K562 (cell line): ENCODE results near the gene EPHA2. TPM values are rescaled to one million over a fixed set of nuclear protein-coding genes. Genes with fewer than 3 reads are reported as not detected.

ENCODE experiments used
- BCOR ChIP-seq: fragments of 450-650 bp; IDR thresholded peaks from 2 replicates; pipeline ENCODE4 v1.6.1; 2016
- EP300 ChIP-seq: IDR thresholded peaks from 2 replicates; pipeline ENCODE4 v1.6.1; 2012; ENCODE audit warnings: low read length, improper control_type of control experiment
- HBP1 ChIP-seq: fragments of 450-650 bp; formaldehyde crosslinking; IDR thresholded peaks from 2 replicates; pipeline ENCODE4 v1.4.0; 2022; ENCODE audit warnings: missing genetic modification characterization
- HDGF ChIP-seq: fragments of 450-650 bp; IDR thresholded peaks from 2 replicates; pipeline ENCODE4 v1.6.1; 2016
- JUN ChIP-seq, 2 experiments: sonication (generic) in 1 of 2; formaldehyde crosslinking in 1 of 2; IDR thresholded peaks; 2 replicates each; pipeline versions ENCODE4 v1.6.1 to v1.8.0; 2012 to 2022; ENCODE audit warnings: borderline replicate concordance in 2 of 2, mild to moderate bottlenecking in 2 of 2, improper control_type of control experiment in 1 of 2, low read depth in 1 of 2, low read length in 1 of 2, missing genetic modification reagents in 1 of 2
- MCM5 ChIP-seq: fragments of 450-650 bp; IDR thresholded peaks from 2 replicates; pipeline ENCODE4 v1.6.1; 2016; ENCODE audit warnings: low read depth
- MTA3 ChIP-seq: fragments of 450-650 bp; formaldehyde crosslinking; IDR thresholded peaks from 2 replicates; pipeline ENCODE4 v1.6.1; 2017; ENCODE audit warnings: mild to moderate bottlenecking, borderline replicate concordance
- POLR2AphosphoS5 ChIP-seq: IDR thresholded peaks from 2 replicates; pipeline ENCODE4 v1.6.1; 2011; ENCODE audit warnings: mild to moderate bottlenecking, low read depth, low read length, moderate library complexity; ENCODE audit not compliant: control insufficient read depth, insufficient read depth
- POLR3G ChIP-seq: IDR thresholded peaks from 2 replicates; pipeline ENCODE4 v1.6.1; 2011; ENCODE audit not compliant: insufficient read length, insufficient replicate concordance; ENCODE audit errors: extremely low read depth
- PURB ChIP-seq: sonication (generic); formaldehyde crosslinking; IDR thresholded peaks from 2 replicates; pipeline ENCODE4 v1.9.0; 2021; ENCODE audit warnings: low read depth, mild to moderate bottlenecking, missing genetic modification reagents
- SIX5 ChIP-seq, 2 experiments: IDR thresholded peaks; 2 replicates each; pipeline ENCODE4 v1.6.1; 2011; ENCODE audit warnings: low read length in 2 of 2, borderline replicate concordance in 1 of 2, low read depth in 1 of 2, mild to moderate bottlenecking in 1 of 2, moderate library complexity in 1 of 2; ENCODE audit not compliant: insufficient read depth in 1 of 2
- TRIM24 ChIP-seq, 2 experiments: fragments of 450-650 bp; IDR thresholded peaks; 2 replicates each; pipeline ENCODE4 v1.6.1; 2016
- YBX1 ChIP-seq: fragments of 450-650 bp; IDR thresholded peaks from 2 replicates; pipeline ENCODE4 v1.7.1; 2016; ENCODE audit warnings: mild to moderate bottlenecking
- ZBTB7A ChIP-seq: IDR thresholded peaks from 2 replicates; pipeline ENCODE4 v1.6.1; 2011; ENCODE audit warnings: low read depth, mild to moderate bottlenecking, low read length, moderate library complexity, borderline replicate concordance; ENCODE audit not compliant: control insufficient read depth
- ZBTB8A ChIP-seq: fragments of 450-650 bp; IDR thresholded peaks from 2 replicates; pipeline ENCODE4 v1.6.1; 2018; ENCODE audit warnings: mild to moderate bottlenecking, moderate library complexity; ENCODE audit not compliant: partially characterized antibody
- polyA plus RNA-seq, 8 experiments: library from polyadenylated mRNA; depleted of rRNA in 4 of 8; stranded (reverse) in 5 of 8; unstranded in 3 of 8; fragments of >200 nt; fragmentation: Nextera tagmentation in 2 of 8; fragmentation: Illumina TruSeq in 1 of 8; extraction: Ambion mirVana in 2 of 8; extraction: Trizol in 1 of 8; gene quantifications; 2 replicates each; pipeline versions ENCODE4 v1.2.1 to v1.2.3, GENCODE V29; 2011 to 2014; ENCODE audit warnings: inconsistent platforms in 1 of 8, missing spikeins in 1 of 8
- total RNA-seq, 7 experiments: library from RNA; depleted of rRNA in 6 of 7; stranded (reverse); fragments of >200 nt in 6 of 7; fragmentation: Illumina TruSeq in 2 of 7; extraction: Trizol in 2 of 7; gene quantifications; 2 replicates each; pipeline versions ENCODE4 v1.2.1 to v1.2.3, GENCODE V29; 2011 to 2021; ENCODE audit warnings: low replicate concordance in 1 of 7
- TF ChIP-seq, protein P1 (sequence below): fragments of 450-650 bp; IDR thresholded peaks from 2 replicates; pipeline ENCODE4 v1.6.1; 2018; ENCODE audit not compliant: partially characterized antibody
- TF ChIP-seq, protein P2 (sequence below), 2 experiments: fragments of 450-650 bp in 1 of 2; IDR thresholded peaks; 2 replicates each; pipeline ENCODE4 v1.6.1; 2011 to 2017; ENCODE audit warnings: low read depth in 2 of 2, antibody characterized with exemption in 1 of 2, borderline replicate concordance in 1 of 2, low read length in 1 of 2, mild to moderate bottlenecking in 1 of 2, mixed read lengths in 1 of 2; ENCODE audit not compliant: control insufficient read depth in 1 of 2

EPHA2 gene
- total and polyA plus RNA-seq, 9 of the 15 experiments (the other 6 are each of a cell fraction or from before 2014, with no cell fraction given) = 0.04 to 0.40 (median 0.07) TPM; not detected in 4

GRCh38 chr1:16111771-16112595 is 43.9 kb downstream of the EPHA2 start (continued):
- TF ChIP-seq, protein P1, sequence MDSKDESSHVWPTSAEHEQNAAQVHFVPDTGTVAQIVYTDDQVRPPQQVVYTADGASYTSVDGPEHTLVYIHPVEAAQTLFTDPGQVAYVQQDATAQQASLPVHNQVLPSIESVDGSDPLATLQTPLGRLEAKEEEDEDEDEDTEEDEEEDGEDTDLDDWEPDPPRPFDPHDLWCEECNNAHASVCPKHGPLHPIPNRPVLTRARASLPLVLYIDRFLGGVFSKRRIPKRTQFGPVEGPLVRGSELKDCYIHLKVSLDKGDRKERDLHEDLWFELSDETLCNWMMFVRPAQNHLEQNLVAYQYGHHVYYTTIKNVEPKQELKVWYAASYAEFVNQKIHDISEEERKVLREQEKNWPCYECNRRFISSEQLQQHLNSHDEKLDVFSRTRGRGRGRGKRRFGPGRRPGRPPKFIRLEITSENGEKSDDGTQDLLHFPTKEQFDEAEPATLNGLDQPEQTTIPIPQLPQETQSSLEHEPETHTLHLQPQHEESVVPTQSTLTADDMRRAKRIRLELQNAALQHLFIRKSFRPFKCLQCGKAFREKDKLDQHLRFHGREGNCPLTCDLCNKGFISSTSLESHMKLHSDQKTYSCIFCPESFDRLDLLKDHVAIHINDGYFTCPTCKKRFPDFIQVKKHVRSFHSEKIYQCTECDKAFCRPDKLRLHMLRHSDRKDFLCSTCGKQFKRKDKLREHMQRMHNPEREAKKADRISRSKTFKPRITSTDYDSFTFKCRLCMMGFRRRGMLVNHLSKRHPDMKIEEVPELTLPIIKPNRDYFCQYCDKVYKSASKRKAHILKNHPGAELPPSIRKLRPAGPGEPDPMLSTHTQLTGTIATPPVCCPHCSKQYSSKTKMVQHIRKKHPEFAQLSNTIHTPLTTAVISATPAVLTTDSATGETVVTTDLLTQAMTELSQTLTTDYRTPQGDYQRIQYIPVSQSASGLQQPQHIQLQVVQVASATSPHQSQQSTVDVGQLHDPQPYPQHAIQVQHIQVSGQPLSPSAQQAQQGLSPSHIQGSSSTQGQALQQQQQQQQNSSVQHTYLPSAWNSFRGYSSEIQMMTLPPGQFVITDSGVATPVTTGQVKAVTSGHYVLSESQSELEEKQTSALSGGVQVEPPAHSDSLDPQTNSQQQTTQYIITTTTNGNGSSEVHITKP = peak; percentile 41
- peak in 1 of 2 experiments; percentile 41; a peak in 1 of 4 replicates for TF ChIP-seq TRIM24 (IDR thresholded peaks at IDR 0.05)
- no peak for TF ChIP-seq YBX1
- TF ChIP-seq, protein P2, sequence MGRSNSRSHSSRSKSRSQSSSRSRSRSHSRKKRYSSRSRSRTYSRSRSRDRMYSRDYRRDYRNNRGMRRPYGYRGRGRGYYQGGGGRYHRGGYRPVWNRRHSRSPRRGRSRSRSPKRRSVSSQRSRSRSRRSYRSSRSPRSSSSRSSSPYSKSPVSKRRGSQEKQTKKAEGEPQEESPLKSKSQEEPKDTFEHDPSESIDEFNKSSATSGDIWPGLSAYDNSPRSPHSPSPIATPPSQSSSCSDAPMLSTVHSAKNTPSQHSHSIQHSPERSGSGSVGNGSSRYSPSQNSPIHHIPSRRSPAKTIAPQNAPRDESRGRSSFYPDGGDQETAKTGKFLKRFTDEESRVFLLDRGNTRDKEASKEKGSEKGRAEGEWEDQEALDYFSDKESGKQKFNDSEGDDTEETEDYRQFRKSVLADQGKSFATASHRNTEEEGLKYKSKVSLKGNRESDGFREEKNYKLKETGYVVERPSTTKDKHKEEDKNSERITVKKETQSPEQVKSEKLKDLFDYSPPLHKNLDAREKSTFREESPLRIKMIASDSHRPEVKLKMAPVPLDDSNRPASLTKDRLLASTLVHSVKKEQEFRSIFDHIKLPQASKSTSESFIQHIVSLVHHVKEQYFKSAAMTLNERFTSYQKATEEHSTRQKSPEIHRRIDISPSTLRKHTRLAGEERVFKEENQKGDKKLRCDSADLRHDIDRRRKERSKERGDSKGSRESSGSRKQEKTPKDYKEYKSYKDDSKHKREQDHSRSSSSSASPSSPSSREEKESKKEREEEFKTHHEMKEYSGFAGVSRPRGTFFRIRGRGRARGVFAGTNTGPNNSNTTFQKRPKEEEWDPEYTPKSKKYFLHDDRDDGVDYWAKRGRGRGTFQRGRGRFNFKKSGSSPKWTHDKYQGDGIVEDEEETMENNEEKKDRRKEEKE (IDR thresholded peaks at IDR 0.05; ENCODE audit: borderline replicate concordance in 1 of 2, control insufficient read depth in 1 of 2, low read depth in 2 of 2, low read length in 1 of 2) = no peak
- no peak for TF ChIP-seq ZBTB7A
- TF ChIP-seq BCOR = peak; percentile 30; the same call in 1 of the 2 replicates
- TF ChIP-seq JUN (IDR thresholded peaks at IDR 0.05; ENCODE audit: borderline replicate concordance, low read depth, low read length) = 0 out of 2 replicates have a peak, but pooled peaks have one; percentile 40
- TF ChIP-seq JUN (CRISPR knock-in tag; IDR thresholded peaks at IDR 0.05; ENCODE audit: borderline replicate concordance) = no peak
- TF ChIP-seq ZBTB8A = no peak
- TF ChIP-seq POLR2AphosphoS5 = no peak
- TF ChIP-seq MTA3 = no peak
- no peak for TF ChIP-seq EP300
- peak; percentile 68; the same call in 1 of the 2 replicates for TF ChIP-seq HDGF
- no peak for TF ChIP-seq HBP1
- TF ChIP-seq POLR3G = no peak
- no peak for TF ChIP-seq PURB (CRISPR knock-in tag)
- no peak for TF ChIP-seq SIX5 (IDR thresholded peaks at IDR 0.05; ENCODE audit: borderline replicate concordance in 1 of 2, insufficient read depth in 1 of 2, low read depth in 1 of 2, low read length in 2 of 2)
- no peak for TF ChIP-seq MCM5
